Cardiac septum (tissue), 1 donor: ENCODE data around the gene ZNF30. TPM values are rescaled to one million over a fixed set of nuclear protein-coding genes. Genes with fewer than 3 reads are reported as not detected.
"Not testable (repeated sequence)": the region's sequence is repeated elsewhere in the genome, so short reads cannot be mapped to it uniquely, and the experiment has no call there.

Experiments used
- DNase-seq: peaks from one replicate; pipeline ENCODE4 v3.0.0-alpha.2; 2020; ENCODE audit warnings: low spot score
- intact Hi-C: fragments of 100-400 bp; cut with DNase I; formaldehyde crosslinking; loops from one replicate; pipeline ENCODE4 v1.14.0; 2022
- long read RNA-seq: library from polyadenylated mRNA; unstranded; transcript quantifications from one replicate; pipeline ENCODE4 v2.0.0, GENCODE V29; 2021
- total RNA-seq: library from RNA; stranded (reverse); fragmentation: NEBNext Ultra II Directional; extraction: Animal tissue kit (Norgen Biotek cat#: 25700); gene quantifications from one replicate; pipeline ENCODE4 v1.2.1, GENCODE V29; 2021
- donor health status: DM: no; HTN: no; CAD: no.

The ZNF30 gene
- 2.4 TPM for total RNA-seq
- long read RNA-seq, partial matches to known transcripts, result 0 of 4 reads
- long read RNA-seq, other reads (novel, unspliced or antisense), result 2 of 4 reads

DNA sequence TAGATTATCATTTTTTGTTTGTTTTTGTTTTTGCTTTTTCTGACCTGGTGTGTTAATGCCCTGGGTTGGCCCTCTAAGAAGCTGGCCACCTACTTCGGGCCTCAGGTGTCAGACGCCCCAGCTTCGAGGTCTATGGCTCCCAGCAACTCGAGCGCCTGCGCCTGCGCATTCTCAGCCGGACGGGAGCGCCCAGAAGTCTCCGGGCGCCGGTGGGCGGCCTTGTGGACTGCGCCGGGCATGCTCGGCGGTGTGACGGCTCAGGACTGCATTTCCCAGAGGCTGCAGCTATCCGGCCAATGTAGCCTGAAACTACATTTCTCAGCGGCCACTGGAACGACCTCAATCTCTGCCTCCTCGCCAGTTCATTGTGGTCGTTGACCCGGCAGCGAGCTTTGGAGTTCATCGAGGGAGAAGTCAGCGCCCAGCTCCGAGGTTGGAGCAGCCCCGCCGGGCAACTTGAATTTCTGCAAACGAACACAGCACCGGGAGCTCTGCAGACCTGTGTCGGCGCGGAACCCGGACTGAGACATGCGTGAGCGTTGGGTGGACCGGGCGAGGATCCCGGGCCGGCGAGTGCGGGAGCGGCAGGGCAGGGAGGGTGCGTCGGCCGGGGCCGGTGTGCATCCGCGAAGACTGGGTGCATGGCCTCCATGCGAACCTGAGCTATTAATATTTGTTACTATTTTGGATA lies at the start of gene ZNF30:
Gene ZNF30 (plus strand): TSS at position 219 of the 691 bp plus-strand sequence. CDS start 3,045 bp downstream, outside the sequence.
- peak; percentile 93 for DNase-seq
- intact Hi-C loops, result loop anchor here (2.0 kb wide), 2 partner anchors 154 to 192 kb away; partner anchors contain the start of genes ZNF181 and ZNF599

DNA sequence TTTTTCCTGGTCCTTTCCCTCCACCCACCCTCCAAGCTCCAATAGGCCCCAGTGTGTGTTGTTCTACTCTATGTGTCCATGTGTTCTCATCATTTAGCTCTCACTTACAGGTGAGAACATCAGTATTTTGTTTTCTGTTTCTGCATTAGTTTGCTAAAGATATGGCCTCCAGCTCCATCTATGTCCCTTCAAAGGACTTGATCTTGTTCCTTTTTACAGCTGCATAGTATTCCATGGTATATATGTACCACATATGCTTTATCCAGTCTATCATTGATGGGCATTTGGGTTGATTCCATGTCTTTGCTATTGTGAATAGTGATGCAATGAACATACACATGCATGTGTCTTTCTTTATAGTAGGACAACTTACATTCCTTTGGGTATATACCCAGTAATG lies 47.1 kb upstream of the ZNF30 start:
- intact Hi-C loops, result no loop called here
- no peak for DNase-seq

DNA sequence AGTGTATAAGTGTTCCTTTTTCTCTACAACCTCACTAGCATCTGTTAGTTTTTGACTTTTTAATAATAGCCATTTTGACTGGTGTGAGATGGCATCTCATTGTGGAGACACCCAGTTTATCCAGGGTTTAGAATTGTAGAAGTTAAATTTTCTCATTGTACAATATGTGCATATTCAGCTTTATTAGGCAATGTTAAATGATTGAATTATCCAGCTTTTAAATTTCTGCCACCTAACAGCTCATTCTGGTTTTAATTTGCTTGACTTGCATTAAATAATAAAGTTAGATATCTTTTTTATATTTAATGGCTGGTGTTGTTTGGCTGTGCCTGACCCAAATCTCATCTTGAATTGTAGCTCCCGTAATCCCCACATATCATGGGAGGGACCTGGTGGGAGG lies 46.7 kb upstream of the ZNF30 start:
- intact Hi-C loops, result no loop called here
- DNase-seq, result no peak

DNA sequence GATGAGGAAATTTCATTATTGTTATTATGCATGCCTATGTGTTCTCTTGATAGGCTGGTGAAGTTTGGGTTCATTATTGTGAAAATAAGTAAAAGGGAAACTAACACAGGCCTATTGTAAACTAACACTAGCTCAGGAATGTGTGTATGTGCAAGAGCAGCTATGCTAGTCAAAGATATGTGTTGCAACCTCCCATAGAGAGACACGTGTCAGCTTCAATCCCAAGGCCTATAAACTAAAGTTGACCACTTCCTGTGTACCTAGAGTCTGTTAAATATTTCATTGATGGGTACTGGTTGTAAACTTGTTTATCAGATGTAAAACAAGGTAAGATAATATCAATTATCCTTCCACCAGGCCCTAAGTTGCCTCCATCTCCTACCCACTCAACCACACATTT lies 44.7 kb upstream of the ZNF30 start:
- intact Hi-C loops, result no loop called here
- no peak for DNase-seq

DNA sequence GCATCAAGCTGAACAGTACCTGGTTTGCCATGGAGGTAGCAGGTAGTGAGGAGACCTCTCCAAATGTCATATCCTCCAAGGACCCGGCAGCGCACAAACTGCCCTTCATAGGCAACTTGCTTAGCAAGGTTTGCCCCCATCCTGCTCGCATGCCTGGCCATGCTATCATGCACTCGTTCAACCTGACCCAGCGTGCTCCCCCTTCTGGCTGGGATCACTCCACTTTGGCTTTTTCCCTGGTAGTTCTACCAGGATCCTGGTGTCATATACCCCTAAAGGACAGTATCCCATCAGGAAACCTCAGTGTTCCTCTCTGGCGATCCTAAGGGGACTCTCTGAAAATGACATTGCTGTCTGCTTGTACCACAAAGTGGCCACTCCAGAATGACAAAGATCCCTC lies 38.6 kb upstream of the ZNF30 start:
- DNase-seq, result no peak
- intact Hi-C loops, result no loop called here

DNA sequence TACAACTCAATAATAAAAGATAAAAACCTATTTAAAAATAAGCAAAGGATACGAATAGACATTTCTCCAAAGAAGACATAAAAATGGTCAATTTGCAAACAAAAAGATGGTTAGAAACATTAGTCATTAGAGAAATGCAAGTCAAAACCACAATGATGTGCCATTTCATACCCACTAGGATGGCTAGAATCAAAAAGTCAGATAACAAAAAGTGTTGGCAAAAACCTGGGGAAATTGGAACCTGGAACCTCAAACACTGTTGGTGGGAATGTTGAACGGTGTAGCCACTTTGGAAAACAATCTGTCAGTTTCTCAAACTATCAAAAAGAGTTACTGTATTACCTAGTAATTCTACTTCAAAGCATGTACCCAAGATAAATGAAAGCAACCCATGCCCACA lies 26.5 kb upstream of the ZNF30 start:
- no peak for DNase-seq
- intact Hi-C loops, result no loop called here

DNA sequence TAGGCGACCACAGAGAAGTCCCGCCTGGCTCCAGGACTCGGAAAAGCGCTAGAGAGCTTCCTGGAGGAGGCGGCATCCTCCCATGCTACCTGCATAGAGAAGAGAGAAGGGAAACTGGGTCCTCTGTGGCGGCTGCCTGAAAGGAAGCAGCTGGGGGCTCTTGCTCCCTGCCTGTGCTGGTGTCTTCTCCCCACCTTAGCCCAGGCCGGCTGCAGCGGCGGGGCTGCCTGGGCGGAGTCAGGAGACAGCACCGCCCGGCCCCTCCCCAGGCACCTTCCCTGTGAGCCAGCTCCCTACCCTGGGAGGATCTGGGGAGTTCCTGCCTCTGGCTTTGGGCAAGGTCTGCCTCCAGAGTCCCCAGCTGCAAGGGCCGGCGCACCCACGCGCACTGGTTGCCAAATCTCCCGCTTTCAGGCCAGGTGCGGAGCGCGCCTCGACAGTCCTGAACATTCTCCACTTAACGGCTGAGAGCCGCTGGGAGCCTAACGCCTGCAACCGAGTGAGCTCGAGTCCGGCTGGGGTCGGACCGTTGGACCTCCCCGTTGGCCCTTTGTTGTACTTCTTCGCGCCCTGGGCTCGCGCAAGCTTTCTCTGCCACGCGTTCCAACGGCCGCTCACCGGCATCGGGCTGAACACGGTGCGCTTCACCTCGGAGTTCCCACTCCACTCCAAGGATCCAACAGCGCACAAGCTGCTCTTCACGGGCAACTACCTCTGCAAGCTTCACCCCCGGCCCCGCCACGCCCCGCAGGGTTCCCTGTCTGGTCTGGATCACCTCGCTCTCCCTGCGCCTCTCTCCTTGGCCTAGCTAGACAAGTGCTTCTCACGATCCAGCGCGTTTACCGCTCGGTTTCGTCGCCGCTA lies 21.8 kb upstream of the ZNF30 start:
- DNase-seq, result no peak

DNA sequence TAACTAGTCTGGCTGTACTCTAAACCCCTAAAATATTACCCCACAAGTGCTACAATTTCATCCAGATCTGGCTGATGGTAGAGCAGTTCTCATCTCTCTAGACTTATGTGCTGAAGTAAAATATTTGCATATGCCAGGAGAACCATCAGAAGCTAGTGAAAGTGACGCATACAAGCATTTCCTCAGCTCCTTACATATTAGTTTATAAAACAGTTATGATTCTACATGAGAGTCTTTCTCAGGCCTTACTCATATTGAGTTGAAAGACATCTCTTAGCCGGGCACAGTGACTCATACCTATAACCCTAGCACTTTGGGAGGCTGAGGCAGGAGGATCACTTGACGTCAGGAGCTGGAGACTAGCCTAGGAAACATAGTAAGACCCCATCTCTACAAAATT lies 15.9 kb upstream of the ZNF30 start:
- no peak for DNase-seq
- intact Hi-C loops, result no loop called here

More for the DNA sequence above, 21.8 kb upstream of the ZNF30 start:
- intact Hi-C loops, result no loop called here

DNA sequence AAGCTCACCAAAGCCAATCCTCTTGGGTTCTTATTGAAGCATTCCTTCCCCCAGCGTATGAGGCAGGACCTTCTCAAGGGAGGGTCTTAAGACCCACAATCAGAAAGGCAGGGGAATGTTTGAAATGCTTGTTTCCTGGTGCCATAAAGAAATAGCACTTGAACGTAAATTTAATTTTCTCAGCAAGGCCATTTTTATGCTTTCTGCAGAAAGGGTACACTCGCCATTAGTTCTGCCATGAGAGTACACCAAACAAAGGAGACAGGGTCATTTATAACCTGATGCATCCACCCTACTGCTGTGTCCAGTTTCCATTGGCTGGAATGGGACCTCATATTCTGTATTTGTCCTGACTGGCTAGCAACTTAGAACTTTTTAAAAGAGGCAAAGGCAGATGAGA lies 9.6 kb upstream of the ZNF30 start:
- intact Hi-C loops, DNase-seq: not testable (repeated sequence)

DNA sequence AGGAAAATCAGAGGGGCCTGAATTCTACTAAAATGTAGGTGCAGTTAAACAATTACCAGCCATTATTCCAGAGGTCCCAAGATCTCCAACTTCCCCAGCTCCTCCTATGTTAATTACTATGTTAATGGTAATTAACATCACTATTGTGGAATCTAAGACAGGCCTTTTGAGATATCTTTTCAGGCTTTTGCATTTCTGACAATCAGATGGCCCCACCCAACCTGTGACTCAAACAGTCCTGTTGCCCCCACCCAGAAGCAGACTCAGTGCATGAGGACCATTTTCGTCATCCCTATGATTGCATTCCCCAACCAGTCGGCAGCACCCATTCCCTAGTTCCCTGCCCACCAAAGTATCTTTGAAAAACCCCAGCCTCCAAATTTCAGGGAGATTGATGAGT lies 8.5 kb upstream of the ZNF30 start:
- intact Hi-C loops, result no loop called here
- no peak for DNase-seq

DNA sequence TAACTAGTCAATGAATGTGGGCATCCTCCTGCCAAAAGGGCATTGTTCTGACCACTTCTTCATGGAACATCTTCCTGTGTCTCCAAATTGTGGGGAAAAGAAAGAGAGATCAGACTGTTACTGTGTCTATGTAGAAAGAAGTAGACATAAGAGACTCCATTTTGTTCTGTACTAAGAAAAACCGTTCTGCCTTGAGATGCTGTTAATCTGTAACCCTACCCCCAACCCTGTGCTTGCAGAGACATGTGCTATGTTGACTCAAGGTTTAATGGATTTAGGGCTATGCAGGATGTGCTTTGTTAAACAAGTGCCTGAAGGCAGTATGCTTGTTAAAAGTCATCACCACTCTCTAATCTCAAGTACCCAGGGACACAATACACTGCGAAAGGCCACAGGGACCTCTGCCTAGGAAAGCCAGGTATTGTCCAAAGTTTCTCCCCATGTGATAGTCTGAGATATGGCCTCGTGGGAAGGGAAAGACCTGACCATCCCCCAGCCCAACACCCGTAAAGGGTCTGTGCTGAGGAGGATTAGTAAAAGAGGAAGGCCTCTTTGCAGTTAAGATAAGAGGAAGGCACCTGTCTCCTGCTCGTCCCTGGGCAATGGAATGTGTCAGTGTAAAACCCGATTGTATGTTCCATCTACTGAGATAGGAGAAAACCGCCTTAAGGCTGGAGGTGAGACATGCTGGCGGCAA lies 6.5 kb upstream of the ZNF30 start:
- intact Hi-C loops, DNase-seq: not testable (repeated sequence)

DNA sequence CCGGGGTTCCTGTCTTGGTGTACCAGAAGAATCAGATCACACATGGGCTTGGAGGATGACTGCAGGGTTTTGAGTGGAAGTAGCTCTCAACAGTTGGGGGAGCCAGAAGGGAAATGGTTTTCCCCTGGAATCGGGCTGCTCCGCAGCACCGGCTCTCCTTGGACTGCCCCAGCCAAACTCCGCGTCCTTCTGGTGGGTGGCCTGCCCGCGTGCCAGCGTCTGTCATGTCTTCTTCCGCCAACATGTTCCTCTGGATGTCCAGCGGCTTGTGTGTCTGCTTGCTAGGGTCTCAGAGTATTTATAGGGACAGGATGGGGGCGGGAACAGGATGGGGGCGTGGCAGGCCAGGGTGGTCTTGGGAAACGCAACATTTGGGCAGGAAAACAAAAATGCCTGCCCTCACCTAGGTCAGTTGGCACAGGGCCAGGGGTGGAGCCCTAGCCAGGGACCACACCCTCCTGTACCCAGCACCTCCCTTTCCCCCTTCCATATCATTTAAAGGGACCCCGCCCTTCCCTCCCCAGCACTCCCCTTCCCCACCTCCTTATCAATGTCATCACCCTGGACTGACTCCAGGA lies 1.3 kb upstream of the ZNF30 start:
- intact Hi-C loops, result no loop called here
- DNase-seq, result no peak

DNA sequence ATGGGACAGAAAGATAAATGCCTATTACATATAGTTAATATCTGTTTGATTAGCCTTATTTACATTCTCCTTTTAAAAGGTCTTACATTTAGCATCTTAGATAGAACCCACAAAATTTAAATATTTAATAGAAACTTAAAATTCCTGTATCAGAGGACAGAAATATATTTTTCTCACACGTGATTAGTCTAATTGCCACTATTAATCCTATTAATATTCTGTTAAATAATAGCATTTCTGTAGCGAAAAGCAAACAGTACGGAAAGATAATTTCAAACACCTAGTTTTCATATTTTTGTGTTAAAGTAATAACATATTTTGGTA lies 380 bp upstream of the ZNF30 start:
- no peak for DNase-seq
- intact Hi-C loops, result loop anchor here (2.0 kb wide), 2 partner anchors 154 to 192 kb away; partner anchors contain the start of genes ZNF181 and ZNF599

DNA sequence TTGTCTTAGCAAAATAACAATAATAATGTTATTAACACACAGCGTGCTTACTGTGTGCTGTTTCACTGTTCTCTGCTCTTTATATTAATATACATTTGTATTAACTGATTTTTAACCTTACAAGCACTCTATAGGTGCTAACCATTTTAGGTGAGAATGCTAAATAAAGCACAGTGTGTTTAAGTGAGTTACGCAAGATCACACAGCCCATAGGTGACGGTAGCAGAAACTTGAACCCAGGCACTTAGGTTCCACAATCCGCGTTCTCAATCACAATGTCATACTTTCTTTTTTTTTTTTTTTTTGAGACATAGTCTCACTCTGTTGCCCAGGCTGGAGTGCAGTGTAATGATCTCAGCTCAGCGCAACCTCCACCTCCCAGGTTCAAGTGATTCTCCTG lies 5.8 kb downstream of the ZNF30 start:
- intact Hi-C loops, result no loop called here
- no peak for DNase-seq

DNA sequence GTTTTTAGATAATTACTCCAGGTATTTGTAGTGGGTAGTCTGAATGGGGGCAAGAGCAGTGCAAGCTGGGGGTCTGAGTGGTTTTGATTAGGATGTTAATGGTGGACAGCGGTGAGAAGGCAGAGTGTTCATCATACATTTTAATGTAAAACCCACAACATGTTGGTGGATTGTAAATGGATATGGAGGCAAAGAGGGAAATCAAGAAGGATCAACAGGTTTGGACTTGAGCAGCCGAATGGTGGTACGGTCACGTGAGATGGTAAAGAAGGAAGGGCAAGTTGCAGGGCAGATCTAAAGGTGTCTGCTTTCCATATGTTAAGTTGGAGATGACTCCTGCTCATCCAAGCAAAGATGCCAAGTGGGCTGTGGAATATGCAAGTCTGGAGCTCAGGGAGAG lies 9.5 kb downstream of the ZNF30 start:
- no peak for DNase-seq
- intact Hi-C loops, result no loop called here

DNA sequence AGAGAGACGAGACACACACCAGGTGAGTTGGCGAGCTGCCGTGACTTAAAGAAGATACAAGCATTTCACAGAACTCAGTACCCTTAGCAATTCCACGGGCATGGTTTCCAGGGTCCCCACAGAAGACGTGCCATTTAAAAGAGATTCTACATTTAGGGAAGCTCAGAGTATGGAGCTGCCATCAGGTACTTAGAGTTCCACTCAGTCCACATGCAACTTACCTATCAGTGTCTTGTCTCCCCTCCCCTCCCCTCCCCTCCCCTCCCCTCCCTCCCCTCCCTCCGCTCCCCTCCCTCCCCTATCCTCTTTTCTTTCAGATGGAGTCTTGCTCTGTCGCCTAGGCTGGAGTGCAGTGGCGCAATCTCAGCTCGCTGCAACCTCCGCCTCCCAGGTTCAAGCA lies 12.2 kb downstream of the ZNF30 start:
- no peak for DNase-seq
- intact Hi-C loops, result no loop called here

DNA sequence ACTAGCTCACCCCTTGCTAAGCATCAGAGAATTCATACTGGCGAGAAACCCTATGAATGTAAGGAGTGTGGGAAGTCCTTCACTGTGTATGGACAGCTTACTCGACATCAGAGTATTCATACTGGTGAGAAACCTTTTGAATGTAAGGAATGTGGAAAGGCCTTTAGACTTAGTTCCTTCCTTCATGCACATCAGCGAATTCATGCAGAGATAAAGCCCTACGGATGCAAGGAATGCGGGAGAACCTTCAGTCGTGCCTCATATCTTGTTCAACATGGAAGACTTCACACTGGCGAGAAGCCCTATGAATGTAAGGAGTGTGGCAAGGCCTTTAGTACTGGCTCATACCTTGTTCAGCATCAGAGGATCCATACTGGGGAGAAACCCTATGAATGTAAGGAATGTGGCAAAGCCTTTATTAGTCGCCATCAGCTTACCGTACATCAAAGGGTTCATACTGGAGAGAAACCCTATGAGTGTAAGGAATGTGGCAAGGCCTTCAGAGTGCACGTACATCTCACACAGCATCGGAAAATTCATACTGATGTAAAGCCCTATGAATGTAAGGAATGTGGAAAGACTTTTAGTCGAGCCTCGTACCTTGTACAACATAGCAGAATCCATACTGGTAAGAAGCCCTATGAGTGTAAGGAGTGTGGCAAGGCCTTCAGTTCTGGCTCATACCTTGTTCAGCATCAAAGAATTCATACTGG lies 17.3 kb downstream of the ZNF30 start:
- DNase-seq, result no peak
- intact Hi-C loops, result no loop called here

DNA sequence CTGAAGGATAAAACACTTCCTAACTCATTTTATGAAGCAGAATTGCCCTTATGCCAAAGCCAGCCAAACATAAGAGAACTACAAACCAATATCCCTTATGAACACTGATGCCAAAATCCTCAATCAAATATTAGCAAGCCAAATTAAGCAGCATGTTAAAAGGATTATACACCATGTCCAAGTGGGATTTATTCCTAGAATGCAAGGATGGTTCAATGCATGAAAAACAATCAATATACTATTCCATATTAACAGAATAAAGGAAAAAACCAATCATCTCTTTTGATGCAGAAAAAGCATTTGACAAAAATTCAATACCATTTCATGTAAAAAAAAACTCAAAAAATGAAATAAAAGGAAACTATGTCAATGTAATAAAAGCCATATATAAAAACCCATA lies 26.4 kb downstream of the ZNF30 start:
- DNase-seq, result no peak
- intact Hi-C loops, result no loop called here
